OCI-LY7 (cell line): ENCODE results near the gene GRIK1. TPM values are rescaled to one million over a fixed set of nuclear protein-coding genes. Genes with fewer than 3 reads are reported as not detected.

ENCODE experiments used
- BruUV-seq: library from RNA; stranded (reverse); fragments of 400-500 nt; replicated peaks from 2 replicates; lab custom pipeline; 2021; lab: Mats Ljungman, UMichigan
- CTCF ChIA-PET: fragments of 300-600 bp; sonication (Branson Sonifier 250); formaldehyde crosslinking; loops from one replicate; lab custom pipeline; 2022; ENCODE audit warnings: antibody characterized with exemption; ENCODE audit not compliant: unreplicated experiment; lab: Charles Lee
- POLR2A ChIA-PET: fragments of 300-600 bp; sonication (Branson Sonifier 250); formaldehyde crosslinking; loops from one replicate; lab custom pipeline; 2022; ENCODE audit warnings: antibody characterized with exemption; lab: Charles Lee
- DNase-seq: peaks from one replicate; pipeline ENCODE4 v3.0.0-alpha.2; 2015; ENCODE audit warnings: low spot score
- H2AFZ ChIP-seq: fragments of 200-600 bp; sonication (generic), shearing (Covaris generic); 2 replicates; pipeline ENCODE4 v1.6.1; 2014; ENCODE audit warnings: mild to moderate bottlenecking, antibody characterized with exemption, low read length, moderate library complexity
- H3K27ac ChIP-seq: fragments of 200-600 bp; sonication (generic); 2 replicates; pipeline ENCODE4 v1.5.1; 2014; ENCODE audit warnings: mixed run types, low read depth, mild to moderate bottlenecking, moderate library complexity, low read length, inconsistent platforms; ENCODE audit not compliant: poor library complexity, severe bottlenecking
- H3K36me3 ChIP-seq: fragments of 200-600 bp; sonication (generic); 2 replicates; pipeline ENCODE4 v1.6.1; 2014; ENCODE audit warnings: mild to moderate bottlenecking, antibody characterized with exemption, low read length, moderate library complexity, mixed read lengths; ENCODE audit not compliant: insufficient read depth
- H3K4me1 ChIP-seq: fragments of 200-600 bp; sonication (generic); 2 replicates; pipeline ENCODE4 v1.5.1; 2014; ENCODE audit warnings: mild to moderate bottlenecking, low read length; ENCODE audit not compliant: insufficient read depth, poor library complexity, severe bottlenecking
- H3K4me2 ChIP-seq: fragments of 200-600 bp; sonication (generic); 2 replicates; pipeline ENCODE4 v1.6.1; 2014; ENCODE audit warnings: mild to moderate bottlenecking, low read length
- H3K4me3 ChIP-seq: fragments of 200-600 bp; sonication (generic); 2 replicates; pipeline ENCODE4 v1.5.1; 2014; ENCODE audit warnings: mild to moderate bottlenecking, low read depth, low read length; ENCODE audit not compliant: poor library complexity, severe bottlenecking
- H3K79me2 ChIP-seq: fragments of 200-600 bp; sonication (generic); 2 replicates; pipeline ENCODE4 v1.6.1; 2016; ENCODE audit warnings: low read depth, mild to moderate bottlenecking, low read length, moderate library complexity, mixed read lengths; ENCODE audit not compliant: insufficient read depth
- H3K9me2 ChIP-seq: fragments of 200-600 bp; sonication (generic); 2 replicates; pipeline ENCODE4 v1.6.1; 2016; ENCODE audit warnings: mild to moderate bottlenecking, low read length, mixed read lengths; ENCODE audit not compliant: insufficient read depth
- H3K9me3 ChIP-seq: fragments of 200-600 bp; sonication (generic); 2 replicates; pipeline ENCODE4 v1.6.1; 2014; ENCODE audit warnings: mild to moderate bottlenecking, mixed run types, low read length, mixed read lengths
- H4K20me1 ChIP-seq: fragments of 200-600 bp; sonication (generic); 2 replicates; pipeline ENCODE4 v1.6.1; 2014; ENCODE audit warnings: mild to moderate bottlenecking, antibody characterized with exemption, low read length, moderate library complexity, mixed read lengths; ENCODE audit not compliant: insufficient read depth
- EZH2phosphoT487 ChIP-seq: fragments of 200-600 bp; sonication (generic); IDR thresholded peaks from 2 replicates; pipeline ENCODE4 v1.6.1; 2018; ENCODE audit warnings: low read depth, borderline replicate concordance, mild to moderate bottlenecking, mixed run types, antibody characterized with exemption, low read length, moderate library complexity, mixed read lengths
- intact Hi-C: fragments of 100-400 bp; cut with micrococcal nuclease; formaldehyde crosslinking; loops from one replicate; pipeline ENCODE4 v1.10.0; 2022; ENCODE audit not compliant: unreplicated experiment
- total RNA-seq, 2 experiments: library from RNA; depleted of rRNA in 1 of 2; stranded (reverse); fragments of >200 nt in 1 of 2; shearing (Covaris generic) in 1 of 2; gene quantifications; 2 replicates each; pipeline ENCODE4 v1.2.3, GENCODE V29; 2014 to 2022
- TF ChIP-seq, protein P1 (sequence below): fragments of 200-600 bp; sonication (generic); conservative IDR thresholded peaks from 2 replicates; pipeline ENCODE4 v1.5.1; 2014; ENCODE audit warnings: mild to moderate bottlenecking, antibody characterized with exemption, low read length, moderate library complexity, mixed read lengths

Gene GRIK1
- total RNA-seq, 2 experiments from 2014 or later = 4.1 TPM; not detected in 1

GRCh38 chr21:29682800-29683199, 257.0 kb downstream of the GRIK1 start:
- BruUV-seq = no TSS peak
- intact Hi-C loops = no loop called here

GRCh38 chr21:29680273-29680672, 259.5 kb downstream of the GRIK1 start:
- intact Hi-C loops = no loop called here
- Histone ChIP-seq H3K9me2 (no peaks in the 10 kb centered on the region), H3K9me3 (no peaks in the 10 kb centered on the region), H2AFZ (no peak overlapping the region), H4K20me1 (no peaks in the 10 kb centered on the region), H3K4me2 (no peak overlapping the region), H3K4me1 (peaks cover 28% of the 10 kb centered on the region), H3K4me3 (no peak overlapping the region), H3K27ac (no peak overlapping the region), H3K36me3 (no peaks in the 10 kb centered on the region), H3K79me2 (no peaks in the 10 kb centered on the region)
- DNase-seq = no peak
- CTCF ChIA-PET = no interaction called here
- POLR2A ChIA-PET = no interaction called here
- BruUV-seq = no TSS peak
- TF ChIP-seq, protein P1, sequence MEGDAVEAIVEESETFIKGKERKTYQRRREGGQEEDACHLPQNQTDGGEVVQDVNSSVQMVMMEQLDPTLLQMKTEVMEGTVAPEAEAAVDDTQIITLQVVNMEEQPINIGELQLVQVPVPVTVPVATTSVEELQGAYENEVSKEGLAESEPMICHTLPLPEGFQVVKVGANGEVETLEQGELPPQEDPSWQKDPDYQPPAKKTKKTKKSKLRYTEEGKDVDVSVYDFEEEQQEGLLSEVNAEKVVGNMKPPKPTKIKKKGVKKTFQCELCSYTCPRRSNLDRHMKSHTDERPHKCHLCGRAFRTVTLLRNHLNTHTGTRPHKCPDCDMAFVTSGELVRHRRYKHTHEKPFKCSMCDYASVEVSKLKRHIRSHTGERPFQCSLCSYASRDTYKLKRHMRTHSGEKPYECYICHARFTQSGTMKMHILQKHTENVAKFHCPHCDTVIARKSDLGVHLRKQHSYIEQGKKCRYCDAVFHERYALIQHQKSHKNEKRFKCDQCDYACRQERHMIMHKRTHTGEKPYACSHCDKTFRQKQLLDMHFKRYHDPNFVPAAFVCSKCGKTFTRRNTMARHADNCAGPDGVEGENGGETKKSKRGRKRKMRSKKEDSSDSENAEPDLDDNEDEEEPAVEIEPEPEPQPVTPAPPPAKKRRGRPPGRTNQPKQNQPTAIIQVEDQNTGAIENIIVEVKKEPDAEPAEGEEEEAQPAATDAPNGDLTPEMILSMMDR = no peak
- TF ChIP-seq EZH2phosphoT487 = no peak

More at GRCh38 chr21:29682800-29683199, 257.0 kb downstream of the GRIK1 start:
- H3K36me3 ChIP-seq = no peaks in the 10 kb centered on the region
- H4K20me1 ChIP-seq = no peaks in the 10 kb centered on the region
- no peaks in the 10 kb centered on the region for H3K79me2 ChIP-seq
- ChIA-PET CTCF (no interaction called here), POLR2A (interaction anchor here (0.8 to 1.0 kb wide), 2 partner anchors 9 to 11 kb away, joined by 3 read pairs; no protein-coding TSS in a partner anchor)
- H3K9me2 ChIP-seq = no peaks in the 10 kb centered on the region
- H2AFZ ChIP-seq = no peak overlapping the region
- H3K9me3 ChIP-seq = no peaks in the 10 kb centered on the region
- DNase-seq = no peak
- TF ChIP-seq EZH2phosphoT487 = no peak
- TF ChIP-seq, protein P1 = no peak
- no peak overlapping the region for H3K27ac ChIP-seq
- no peak overlapping the region for H3K4me3 ChIP-seq
- H3K4me2 ChIP-seq = no peak overlapping the region
- H3K4me1 ChIP-seq = peaks cover 2% of the 10 kb centered on the region

GRCh38 chr21:29678626-29679025, 261.2 kb downstream of the GRIK1 start:
- DNase-seq = no peak
- no peak overlapping the region for H3K4me3 ChIP-seq
- CTCF ChIA-PET = no interaction called here
- POLR2A ChIA-PET = interaction anchor here (0.7 to 1.0 kb wide), 2 partner anchors 10 to 11 kb away, joined by 3 to 4 read pairs; no protein-coding TSS in a partner anchor
- TF ChIP-seq EZH2phosphoT487 = no peak
- TF ChIP-seq, protein P1 = no peak
- no peaks in the 10 kb centered on the region for H3K9me3 ChIP-seq
- H3K9me2 ChIP-seq = no peaks in the 10 kb centered on the region
- no peaks in the 10 kb centered on the region for H4K20me1 ChIP-seq
- BruUV-seq = no TSS peak
- no peak overlapping the region for H3K4me2 ChIP-seq
- H3K79me2 ChIP-seq = no peaks in the 10 kb centered on the region
- H3K4me1 ChIP-seq = peaks cover 44% of the 10 kb centered on the region
- no peak overlapping the region for H3K27ac ChIP-seq
- no peak overlapping the region for H2AFZ ChIP-seq
- intact Hi-C loops = no loop called here
- H3K36me3 ChIP-seq = no peaks in the 10 kb centered on the region
